Mononuclear cell (primary cell): ENCODE measurements around the gene TGFBR1. TPM values are rescaled to one million over a fixed set of nuclear protein-coding genes. Genes with fewer than 3 reads are reported as not detected.

ENCODE experiments used
- H3K27me3 ChIP-seq: 2 replicates; pipeline ENCODE4 v1.6.0; 2011; ENCODE audit warnings: low read length, control low read depth; ENCODE audit not compliant: insufficient read depth
- H3K4me1 ChIP-seq: 2 replicates; pipeline ENCODE4 v1.5.1; 2011; ENCODE audit warnings: mild to moderate bottlenecking, low read length, control low read depth; ENCODE audit not compliant: insufficient read depth
- H3K4me3 ChIP-seq: 2 replicates; pipeline ENCODE4 v1.5.1; 2011; ENCODE audit warnings: mild to moderate bottlenecking, low read length, moderate library complexity
- H3K9me3 ChIP-seq: 2 replicates; pipeline ENCODE4 v1.5.1; 2011; ENCODE audit warnings: low read depth, mild to moderate bottlenecking, control low read depth, low read length
- total RNA-seq: library from RNA; depleted of rRNA; stranded (reverse); fragments of >200 nt; gene quantifications from one replicate; pipeline ENCODE4 v1.2.3, GENCODE V29; 2012

Gene TGFBR1
- total RNA-seq, 1 donor = 31.3 TPM

DNA sequence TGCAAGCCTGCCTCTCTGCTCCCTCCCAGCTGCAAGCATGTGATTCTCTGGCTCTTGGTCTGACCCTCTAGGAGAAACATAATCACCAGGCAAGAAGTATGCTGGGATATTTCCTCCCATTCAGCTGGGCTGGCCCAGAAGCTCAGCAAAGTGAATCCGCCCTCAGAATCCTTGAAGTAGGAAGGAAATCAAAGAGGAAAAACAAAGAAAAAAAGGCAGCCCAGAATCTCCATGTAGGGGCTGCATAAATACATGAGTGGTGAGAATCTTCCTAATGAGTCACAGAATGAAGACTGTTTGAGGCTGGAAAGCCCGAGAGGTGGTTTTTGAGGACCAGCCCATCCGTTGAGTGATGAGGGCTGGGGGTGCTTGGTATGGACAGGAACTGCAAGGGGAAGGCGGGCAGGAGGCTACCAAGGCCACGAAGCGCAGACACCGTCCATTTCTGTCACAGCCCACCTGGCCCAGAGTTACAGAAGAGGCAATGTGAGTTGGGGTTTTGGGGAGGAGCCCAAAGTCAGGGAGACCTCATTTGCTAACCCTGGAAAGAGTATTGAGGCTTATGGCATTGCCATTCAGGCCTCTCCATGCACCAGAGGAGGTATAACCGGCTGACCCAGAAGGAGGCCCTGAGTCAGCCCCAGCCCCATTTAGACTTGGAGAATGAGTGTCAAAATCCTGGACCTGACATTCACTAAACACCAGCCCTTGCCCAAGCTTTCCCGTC, 33.4 kb upstream of the TGFBR1 start:
- H3K27me3 ChIP-seq = no peaks in the 10 kb centered on the region

DNA sequence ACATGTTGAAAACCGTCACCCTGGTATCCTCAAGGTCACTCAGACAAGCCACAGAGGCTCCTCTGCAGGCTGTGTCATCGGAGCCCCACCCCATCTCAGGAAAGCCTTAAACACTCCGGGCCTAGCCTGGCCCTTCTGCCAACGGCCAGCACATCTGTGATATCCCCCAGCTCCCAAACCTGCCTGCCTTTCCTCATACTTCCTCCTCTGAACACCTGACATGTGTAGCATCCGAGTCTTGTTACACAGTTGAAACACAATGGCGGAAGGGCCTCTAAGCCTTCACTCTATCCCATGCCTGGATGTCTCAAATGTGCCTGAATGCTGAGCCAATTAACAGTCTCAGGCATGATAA, 32.9 kb upstream of the TGFBR1 start:
- H3K4me1 ChIP-seq = peaks cover 27% of the 10 kb centered on the region
- H3K4me3 ChIP-seq = no peak overlapping the region
- H3K27me3 ChIP-seq = no peaks in the 10 kb centered on the region
- H3K9me3 ChIP-seq = no peaks in the 10 kb centered on the region

More for the DNA sequence above, 33.4 kb upstream of the TGFBR1 start:
- Histone ChIP-seq H3K9me3 (no peaks in the 10 kb centered on the region), H3K4me3 (no peak overlapping the region), H3K4me1 (peaks cover 22% of the 10 kb centered on the region)

DNA sequence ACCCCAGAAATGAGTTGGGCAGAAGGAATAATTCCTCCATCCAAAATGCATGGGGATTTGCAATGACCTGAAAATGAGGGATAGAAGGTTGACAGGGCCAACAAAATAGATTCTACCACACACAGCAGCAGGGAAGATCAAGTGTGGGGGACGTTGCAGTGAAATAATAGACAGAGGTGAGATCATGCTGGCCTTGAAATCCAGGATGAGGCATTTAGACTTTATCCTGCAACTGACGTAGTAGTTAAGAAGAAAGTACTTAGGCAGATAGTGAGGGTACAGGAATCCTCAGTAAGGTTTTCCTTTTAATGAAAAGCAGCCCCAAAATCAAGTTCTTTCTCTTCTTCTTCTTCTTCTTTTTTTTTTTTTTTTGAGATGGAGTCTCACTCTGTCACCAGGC, 31.6 kb upstream of the TGFBR1 start:
- H3K4me1 ChIP-seq = peaks cover 30% of the 10 kb centered on the region
- no peaks in the 10 kb centered on the region for H3K9me3 ChIP-seq
- H3K27me3 ChIP-seq = no peaks in the 10 kb centered on the region
- H3K4me3 ChIP-seq = no peak overlapping the region

DNA sequence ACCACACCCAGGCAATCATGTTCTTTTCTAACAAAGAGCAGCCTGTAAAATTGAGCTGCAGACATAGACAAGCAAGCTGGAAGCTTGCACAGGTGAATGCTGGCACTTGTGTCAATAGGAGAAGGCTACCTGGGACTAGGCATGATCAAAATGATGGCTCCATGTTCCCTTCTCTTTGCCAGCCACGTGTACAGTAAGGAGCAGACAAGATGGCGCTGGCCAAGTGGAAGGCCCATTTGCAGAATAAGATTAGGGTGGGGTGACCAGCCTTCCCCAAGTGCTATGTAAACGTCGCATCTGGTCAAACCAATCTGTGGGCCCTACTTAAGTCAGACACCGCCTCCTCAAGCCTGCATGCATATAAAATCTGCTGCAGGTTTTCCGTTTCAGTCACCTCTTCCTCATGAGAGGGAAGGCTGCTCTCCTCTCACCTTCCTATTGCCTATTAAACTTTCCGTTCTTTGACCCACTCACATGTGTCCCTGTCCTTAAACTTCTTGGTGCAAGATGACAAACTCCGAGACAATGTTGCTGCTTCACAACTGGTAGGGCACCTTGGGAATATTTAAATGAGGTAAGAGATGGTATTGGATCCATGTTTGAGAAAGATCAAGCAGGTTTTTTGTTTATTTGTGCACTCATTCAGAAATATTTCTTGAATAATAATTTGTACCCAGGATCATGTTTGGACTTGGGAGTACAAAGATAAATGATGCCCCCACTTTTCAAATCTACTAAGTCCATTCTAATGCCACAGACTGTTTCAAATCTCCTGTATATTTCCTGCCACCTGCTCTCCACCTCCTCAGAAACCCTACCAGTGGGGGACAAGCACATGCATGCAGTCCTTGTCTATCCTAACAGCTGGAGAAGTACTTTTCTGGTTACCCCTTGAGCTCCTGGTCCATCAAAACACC, 30.7 kb upstream of the TGFBR1 start:
- H3K27me3 ChIP-seq = no peaks in the 10 kb centered on the region
- no peaks in the 10 kb centered on the region for H3K9me3 ChIP-seq
- peaks cover 28% of the 10 kb centered on the region for H3K4me1 ChIP-seq
- H3K4me3 ChIP-seq = no peak overlapping the region

DNA sequence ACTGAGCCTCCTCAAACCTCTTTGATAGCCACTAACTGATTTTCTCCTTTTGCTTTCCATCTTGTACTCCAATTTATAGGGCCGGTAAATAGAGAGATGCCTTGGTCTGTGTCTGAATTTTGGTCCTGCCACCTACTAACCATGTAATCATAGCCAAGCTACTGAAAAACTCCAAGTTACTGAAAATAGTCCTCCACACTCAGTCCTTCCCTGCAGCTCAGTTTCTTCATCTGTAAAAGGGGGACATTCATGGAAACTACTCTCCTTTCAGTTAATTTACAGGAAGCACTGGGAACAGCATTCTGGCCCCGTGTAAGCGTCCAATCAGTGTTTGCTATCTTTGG, 30.0 kb upstream of the TGFBR1 start:
- no peaks in the 10 kb centered on the region for H3K9me3 ChIP-seq
- peaks cover 24% of the 10 kb centered on the region for H3K4me1 ChIP-seq
- H3K27me3 ChIP-seq = no peaks in the 10 kb centered on the region
- H3K4me3 ChIP-seq = no peak overlapping the region

DNA sequence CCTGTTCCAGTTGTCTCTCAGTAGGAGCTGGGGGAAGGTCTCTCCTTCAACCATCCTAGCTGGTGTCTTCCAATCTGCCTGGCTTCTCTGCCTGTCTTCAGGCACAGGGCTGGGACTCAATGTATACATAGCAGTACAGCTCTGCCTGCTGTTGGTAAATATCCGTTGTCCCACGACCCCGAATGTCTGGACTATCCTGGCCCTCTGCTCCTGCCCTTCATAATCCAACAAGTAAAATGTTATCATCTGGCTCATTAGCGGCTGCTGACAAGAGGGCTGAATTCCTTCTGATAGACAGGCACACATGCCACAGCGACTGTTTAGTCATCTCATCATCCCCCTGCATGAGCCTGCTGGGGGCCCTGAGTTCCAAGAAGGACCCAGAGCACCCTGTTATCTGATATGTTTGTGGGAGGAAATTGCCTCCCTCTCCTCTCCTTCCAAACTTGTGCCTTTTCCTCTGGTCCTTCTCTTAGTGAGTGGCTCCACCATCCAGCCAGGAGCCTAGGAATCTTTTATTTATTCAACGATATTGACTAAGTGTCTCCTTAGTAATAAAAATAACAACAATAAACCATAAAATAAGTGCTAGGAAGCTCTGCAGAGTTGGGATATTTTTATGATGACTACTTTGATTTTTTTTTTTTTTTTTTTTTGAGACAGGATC, 29.5 kb upstream of the TGFBR1 start:
- H3K4me3 ChIP-seq = no peak overlapping the region
- H3K27me3 ChIP-seq = no peaks in the 10 kb centered on the region
- no peaks in the 10 kb centered on the region for H3K9me3 ChIP-seq
- peaks cover 24% of the 10 kb centered on the region for H3K4me1 ChIP-seq

DNA sequence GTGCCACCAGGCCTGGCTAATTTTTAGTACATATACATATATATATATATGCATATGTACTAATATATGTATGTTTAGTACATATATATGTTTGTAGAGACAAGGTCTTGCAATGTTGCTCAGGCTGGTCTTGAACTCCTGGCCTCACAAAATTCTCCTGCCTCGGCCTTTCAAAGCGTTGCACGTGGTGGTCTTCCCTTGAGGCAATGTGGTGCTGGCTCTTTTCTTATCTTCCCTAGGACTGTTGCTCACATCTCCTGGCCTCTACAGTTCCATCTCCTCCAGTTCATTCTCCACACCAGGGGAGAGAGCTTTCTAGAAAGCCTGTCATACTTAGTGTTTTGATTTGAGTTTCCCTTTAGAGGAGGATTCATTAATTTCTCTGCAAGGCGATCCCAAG, 28.9 kb upstream of the TGFBR1 start:
- Histone ChIP-seq H3K27me3 (no peaks in the 10 kb centered on the region), H3K4me3 (no peak overlapping the region), H3K9me3 (no peaks in the 10 kb centered on the region), H3K4me1 (peaks cover 24% of the 10 kb centered on the region)

DNA sequence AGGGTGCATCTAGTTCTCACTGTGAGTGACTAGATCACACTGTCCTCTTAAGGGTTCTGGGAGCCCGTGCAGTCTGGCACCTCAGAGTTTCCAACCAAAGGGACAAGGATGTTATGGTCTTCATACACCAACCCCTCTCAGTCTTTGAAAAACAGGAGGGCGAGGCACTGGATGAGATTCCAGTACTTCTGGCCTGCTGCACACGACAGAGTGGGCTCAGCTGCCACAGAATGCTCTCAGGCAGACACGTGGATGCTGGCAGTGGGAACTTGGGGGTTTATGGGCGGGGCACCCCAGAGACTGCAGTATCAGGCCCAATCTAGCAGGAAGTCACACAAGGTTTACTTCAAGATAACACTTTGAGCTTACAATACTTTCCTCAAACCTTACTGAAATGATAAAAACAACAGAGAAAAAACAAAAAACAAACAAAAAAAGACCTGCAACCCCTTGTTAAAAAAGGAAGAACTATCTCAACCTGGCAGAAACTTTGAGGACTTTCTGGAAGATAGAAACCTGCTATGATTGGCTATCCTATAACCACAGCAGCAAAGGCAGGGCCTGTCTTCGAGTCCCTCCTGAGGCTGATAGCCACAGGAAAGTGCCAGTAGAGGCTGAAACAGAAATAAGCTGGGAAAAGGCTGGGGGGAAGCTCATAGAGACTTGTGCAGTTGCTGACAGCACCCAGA, 28.3 kb upstream of the TGFBR1 start:
- H3K4me1 ChIP-seq = peaks cover 24% of the 10 kb centered on the region
- no peak overlapping the region for H3K4me3 ChIP-seq
- H3K9me3 ChIP-seq = no peaks in the 10 kb centered on the region
- no peaks in the 10 kb centered on the region for H3K27me3 ChIP-seq

DNA sequence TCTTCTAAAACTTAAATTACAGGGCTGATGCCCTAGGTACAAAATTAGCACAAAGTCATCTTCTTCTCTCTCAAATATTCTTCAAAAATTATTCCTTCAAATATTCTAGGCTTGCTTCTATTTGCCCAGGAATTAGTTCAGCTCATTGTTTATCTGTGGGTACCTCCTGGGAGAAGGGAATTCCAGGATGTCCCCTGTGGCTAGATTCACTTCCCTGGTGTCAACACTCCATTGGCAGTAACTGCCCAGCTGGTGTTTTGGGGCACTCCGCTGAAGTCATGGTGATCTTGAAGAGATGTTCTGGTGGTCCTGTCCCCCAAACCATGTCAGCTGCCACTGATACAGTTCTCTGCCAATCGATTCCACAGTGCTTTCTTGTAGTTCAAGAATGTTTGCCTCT, 26.2 kb upstream of the TGFBR1 start:
- Histone ChIP-seq H3K4me3 (no peak overlapping the region), H3K4me1 (peaks cover 24% of the 10 kb centered on the region), H3K27me3 (no peaks in the 10 kb centered on the region), H3K9me3 (no peaks in the 10 kb centered on the region)

DNA sequence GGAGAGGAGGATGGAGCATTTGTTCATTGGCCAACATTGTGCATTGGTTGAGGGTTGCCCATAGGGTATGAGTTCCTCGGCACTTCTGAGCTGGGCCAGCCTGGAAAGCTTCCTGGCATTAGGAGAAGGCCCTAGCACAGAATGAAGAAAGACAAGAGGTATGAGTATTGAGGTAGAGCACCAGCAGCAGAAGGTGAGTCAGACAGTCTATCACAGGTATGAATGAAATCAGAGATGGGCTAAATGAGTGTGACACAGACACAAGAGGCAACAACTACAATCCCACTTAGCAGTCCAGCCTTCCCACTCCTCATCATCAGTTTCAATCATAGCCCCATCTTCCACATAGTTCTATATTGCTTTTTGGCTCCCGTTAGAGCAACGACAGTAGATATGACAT, 25.4 kb upstream of the TGFBR1 start:
- Histone ChIP-seq H3K27me3 (no peaks in the 10 kb centered on the region), H3K4me1 (peaks cover 24% of the 10 kb centered on the region), H3K4me3 (no peak overlapping the region), H3K9me3 (no peaks in the 10 kb centered on the region)

DNA sequence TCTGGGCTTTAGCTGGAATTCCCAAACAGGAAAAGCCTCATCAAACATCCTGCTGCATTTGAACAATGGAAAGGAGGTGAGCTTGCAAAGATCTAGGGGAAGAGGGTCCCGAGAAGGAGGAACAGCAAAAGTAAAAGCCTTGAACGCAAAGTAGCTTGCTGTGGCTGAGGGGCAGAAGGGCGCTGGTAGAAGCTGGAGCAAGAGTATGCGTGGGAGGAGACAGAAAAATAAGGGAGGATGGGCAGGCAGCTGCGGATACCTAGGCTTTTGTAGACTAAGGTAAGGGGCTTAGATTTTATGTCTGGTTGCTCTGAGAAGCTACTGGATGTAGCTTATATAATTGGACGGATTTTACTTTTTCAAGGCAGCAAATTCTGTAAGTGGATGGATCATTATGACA, 21.9 kb upstream of the TGFBR1 start:
- peaks cover 13% of the 10 kb centered on the region for H3K4me1 ChIP-seq
- no peaks in the 10 kb centered on the region for H3K9me3 ChIP-seq
- H3K4me3 ChIP-seq = no peak overlapping the region
- no peaks in the 10 kb centered on the region for H3K27me3 ChIP-seq

DNA sequence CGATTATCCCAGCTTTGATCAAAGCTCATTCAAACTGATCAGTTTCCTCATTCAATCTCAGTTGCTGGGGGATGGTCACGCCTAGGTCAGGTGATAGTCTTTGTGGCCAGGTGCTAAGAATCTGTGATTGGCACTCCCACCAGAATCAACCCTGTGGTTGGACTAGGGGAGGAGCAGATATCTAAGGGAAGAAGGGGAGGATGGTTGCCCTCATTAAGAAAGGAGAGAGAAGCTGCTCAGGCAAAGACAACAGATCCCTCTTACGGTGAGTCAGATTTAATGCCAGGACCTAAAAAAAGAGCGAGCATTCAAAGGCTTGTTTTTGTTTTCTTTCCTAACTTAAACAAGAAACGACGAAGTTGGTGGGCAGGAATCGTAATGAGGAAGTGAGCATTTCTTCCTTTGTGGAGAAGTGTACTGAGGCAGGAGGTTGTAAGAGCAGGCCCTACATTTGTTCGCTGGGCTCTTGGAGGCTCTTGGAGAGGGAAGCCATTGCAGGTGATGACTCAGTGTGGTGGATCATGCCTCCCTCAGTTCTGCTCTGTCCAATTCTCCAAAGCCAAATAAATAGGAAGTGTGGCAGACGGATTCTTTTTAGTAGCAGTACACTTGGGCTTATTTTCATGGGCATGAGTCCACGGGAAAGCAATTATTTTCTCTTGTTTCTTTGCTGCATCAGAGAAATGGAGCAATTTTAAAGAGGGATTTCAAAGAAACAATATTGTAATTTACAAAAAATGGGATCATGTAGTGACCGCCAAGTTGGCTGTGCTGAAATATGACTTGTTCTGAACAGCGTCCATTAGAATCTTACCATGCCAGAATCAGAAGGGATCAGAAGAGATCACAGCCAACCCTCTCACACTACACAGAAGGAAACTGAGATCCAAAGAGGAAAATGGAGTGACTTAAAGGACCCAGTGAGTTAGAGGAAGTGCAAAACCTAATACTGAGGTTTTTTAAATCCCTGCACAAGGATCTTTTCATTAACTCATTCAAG, 18.7 kb upstream of the TGFBR1 start:
- H3K9me3 ChIP-seq = no peaks in the 10 kb centered on the region
- H3K4me1 ChIP-seq = peaks cover 13% of the 10 kb centered on the region
- H3K4me3 ChIP-seq = no peak overlapping the region
- no peaks in the 10 kb centered on the region for H3K27me3 ChIP-seq

DNA sequence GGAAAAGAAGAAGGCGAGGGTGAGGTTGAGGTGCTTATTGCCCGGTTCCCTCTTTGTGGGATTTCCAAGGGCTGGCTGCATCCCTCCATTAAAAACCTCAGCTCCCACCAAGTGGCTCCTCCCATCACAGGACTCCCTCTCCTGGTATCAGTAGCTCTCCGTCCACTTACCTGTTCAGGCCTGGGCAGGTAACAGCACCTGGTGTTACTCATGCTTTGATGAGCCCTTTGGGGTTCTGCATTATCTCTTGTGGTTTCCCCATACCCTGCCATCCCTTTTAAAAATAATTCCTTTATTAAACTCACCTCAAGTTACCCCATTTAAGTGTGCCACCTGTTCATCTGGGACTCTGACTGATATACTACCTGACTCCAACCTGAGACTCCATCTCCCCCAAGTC, 17.5 kb upstream of the TGFBR1 start:
- no peaks in the 10 kb centered on the region for H3K9me3 ChIP-seq
- no peaks in the 10 kb centered on the region for H3K27me3 ChIP-seq
- peaks cover 18% of the 10 kb centered on the region for H3K4me1 ChIP-seq
- no peak overlapping the region for H3K4me3 ChIP-seq
